NCI-H524 treated with DMSO at 0.1 percent for 48 hours (cell line): ENCODE data around the gene FLT3.

Experiments
- DNase-seq: peaks from one replicate; lab custom pipeline; 2025; lab: John Stamatoyannopoulos, UW

The FLT3 gene

GRCh38 chr13:27960362-27961226, 139.8 kb downstream of the FLT3 start:
- DNase-seq: no peak

- DNase-seq: no peak
Measured at GRCh38 chr13:27959976-27960361, 140.4 kb downstream of the FLT3 start.

GRCh38 chr13:27956576-27957300, 143.6 kb downstream of the FLT3 start:
- no peak for DNase-seq

GRCh38 chr13:27955014-27955591, 145.3 kb downstream of the FLT3 start:
- no peak for DNase-seq

- no peak for DNase-seq
Measured at GRCh38 chr13:27954406-27954851, 145.9 kb downstream of the FLT3 start.

GRCh38 chr13:27953676-27954405, 146.5 kb downstream of the FLT3 start:
- no peak for DNase-seq
